GM12878 (cell line): ENCODE results near the gene PNMA5. TPM values are rescaled to one million over a fixed set of nuclear protein-coding genes. Genes with fewer than 3 reads are reported as not detected.
"Not testable (repeated sequence)": the region's sequence is repeated elsewhere in the genome, so short reads cannot be mapped to it uniquely, and the experiment has no call there.

Experiments
- ATAC-seq: fragments of 200-7000 bp; cut with Tn5 transposase; 3 replicates; pipeline ENCODE4 v1.9.1; 2020; ENCODE audit warnings: mild to moderate bottlenecking, moderate library complexity
- BruUV-seq: library from RNA; stranded (reverse); fragments of 400-500 nt; replicated peaks from 2 replicates; lab custom pipeline; 2021; lab: Mats Ljungman, UMichigan
- CTCF ChIA-PET: fragments of 300-600 bp; sonication (Branson Sonifier 250); formaldehyde crosslinking; extraction: SDS; loops from one replicate; lab custom pipeline; 2021; ENCODE audit warnings: inconsistent platforms; lab: Yijun Ruan, JAX
- POLR2A ChIA-PET: fragments of 350-600 bp; formaldehyde crosslinking; extraction: SDS; loops from one replicate; lab custom pipeline; 2021; ENCODE audit warnings: inconsistent platforms; lab: Charles Lee
- RAD21 ChIA-PET: fragments of 300-600 bp; sonication (Branson Sonifier 250); formaldehyde crosslinking; loops from one replicate; lab custom pipeline; 2023; ENCODE audit warnings: antibody characterized with exemption; ENCODE audit not compliant: unreplicated experiment; lab: Charles Lee
- SMC1A ChIA-PET: fragments of 300-600 bp; sonication (Branson Sonifier 250); formaldehyde crosslinking; loops from one replicate; lab custom pipeline; 2023; ENCODE audit not compliant: unreplicated experiment, uncharacterized antibody; lab: Charles Lee
- DNase-seq: peaks from one replicate; pipeline ENCODE4 v3.0.0-alpha.2; 2011; ENCODE audit warnings: low read depth, low spot score
- FAIRE-seq: peaks from 3 replicates; lab custom pipeline; 2011; peaks lifted over from hg19 to GRCh38; lab: Jason Lieb, UNC
- H2AFZ ChIP-seq: 2 replicates; pipeline ENCODE4 v1.6.0; 2011; ENCODE audit warnings: low read depth, low read length, control low read depth; ENCODE audit not compliant: control insufficient read depth
- H3K27ac ChIP-seq: 2 replicates; pipeline ENCODE4 v1.5.1; 2011; ENCODE audit warnings: control low read depth; ENCODE audit not compliant: control insufficient read depth, insufficient read depth
- H3K27me3 ChIP-seq, 2 experiments: replicated peaks in 1 of 2; 2 replicates each; pipeline versions ENCODE4 v1.6.0 to v1.6.1; 2011; ENCODE audit warnings: low read length in 1 of 2; ENCODE audit not compliant: control insufficient read depth in 2 of 2, insufficient read depth in 2 of 2
- H3K36me3 ChIP-seq, 2 experiments: 2 replicates each; pipeline ENCODE4 v1.5.1; 2011; ENCODE audit warnings: low read length in 1 of 2; ENCODE audit not compliant: control insufficient read depth in 2 of 2, insufficient read depth in 2 of 2
- H3K4me1 ChIP-seq: 2 replicates; pipeline ENCODE4 v1.6.1; 2011; ENCODE audit warnings: mild to moderate bottlenecking, low read length, moderate library complexity, mixed read lengths; ENCODE audit not compliant: control insufficient read depth, insufficient read depth
- H3K4me2 ChIP-seq: 2 replicates; pipeline ENCODE4 v1.6.0; 2011; ENCODE audit warnings: control low read depth; ENCODE audit not compliant: control insufficient read depth, insufficient read depth
- H3K4me3 ChIP-seq: fragments of 200-600 bp; sonication (generic); 2 replicates; pipeline ENCODE4 v1.5.1; 2016
- H3K79me2 ChIP-seq: 2 replicates; pipeline ENCODE4 v1.6.0; 2011; ENCODE audit warnings: low read length; ENCODE audit not compliant: control insufficient read depth, insufficient read depth
- H3K9ac ChIP-seq: 2 replicates; pipeline ENCODE4 v1.8.0; 2011; ENCODE audit warnings: low read length, control low read depth, mixed read lengths; ENCODE audit not compliant: control insufficient read depth, insufficient read depth
- H3K9me3 ChIP-seq: replicated peaks from 3 replicates; pipeline ENCODE4 v1.5.1; 2011; ENCODE audit warnings: mild to moderate bottlenecking, low read length; ENCODE audit not compliant: control insufficient read depth, insufficient read depth
- H4K20me1 ChIP-seq: 2 replicates; pipeline ENCODE4 v1.6.0; 2011; ENCODE audit not compliant: control insufficient read depth, insufficient read depth
- E2F8 ChIP-seq: fragments of 450-650 bp; IDR thresholded peaks from 2 replicates; pipeline ENCODE4 v1.6.1; 2018; ENCODE audit warnings: mild to moderate bottlenecking, low read depth, moderate library complexity; ENCODE audit not compliant: partially characterized antibody
- FOXM1 ChIP-seq: IDR thresholded peaks from 2 replicates; pipeline ENCODE4 v1.6.1; 2012; ENCODE audit warnings: low read depth, mild to moderate bottlenecking, inconsistent platforms, low read length, moderate library complexity
- IRF4 ChIP-seq: IDR thresholded peaks from 2 replicates; pipeline ENCODE4 v1.6.1; 2011; ENCODE audit warnings: low read depth, low read length
- IRF5 ChIP-seq: fragments of 450-650 bp; IDR thresholded peaks from 2 replicates; pipeline ENCODE4 v1.6.1; 2017; ENCODE audit warnings: borderline replicate concordance
- LARP7 ChIP-seq: fragments of 450-650 bp; IDR thresholded peaks from 2 replicates; pipeline ENCODE4 v1.6.1; 2017; ENCODE audit warnings: mild to moderate bottlenecking
- MTA3 ChIP-seq: IDR thresholded peaks from 2 replicates; pipeline ENCODE4 v1.6.1; 2012; ENCODE audit warnings: low read length, inconsistent platforms, borderline replicate concordance
- SKIL ChIP-seq: fragments of 450-650 bp; IDR thresholded peaks from 2 replicates; pipeline ENCODE4 v1.6.1; 2017; ENCODE audit warnings: mild to moderate bottlenecking, low read depth, inconsistent platforms; ENCODE audit not compliant: poor library complexity, severe bottlenecking
- SUPT20H ChIP-seq: IDR thresholded peaks from 2 replicates; pipeline ENCODE4 v1.6.1; 2011; ENCODE audit warnings: low read depth, mild to moderate bottlenecking, low read length, moderate library complexity, borderline replicate concordance; ENCODE audit not compliant: control insufficient read depth
- WGBS: methylation state at CpG from one replicate; pipeline ENCODE4 v1.1.6; 2016; ENCODE audit warnings: low lambda C conversion rate; ENCODE audit not compliant: insufficient replicate concordance, insufficient coverage; ENCODE audit errors: missing lambda C conversion rate; 5-methylcytosine and 5-hydroxymethylcytosine counted together
- in situ Hi-C: fragments of 300-500 bp; cut with MboI; formaldehyde crosslinking; loops from 9 replicates; pipeline ENCODE4 v1.14.3; 2018; ENCODE audit warnings: mixed read lengths
- intact Hi-C: fragments of 100-400 bp; cut with micrococcal nuclease; formaldehyde crosslinking; loops from one replicate; pipeline ENCODE4 v1.14.2; 2022; ENCODE audit not compliant: unreplicated experiment
- polyA plus RNA-seq, 11 experiments: library from polyadenylated mRNA; depleted of rRNA in 4 of 11; unstranded in 6 of 11; stranded (reverse) in 5 of 11; fragments of >200 nt; fragmentation: Nextera tagmentation in 4 of 11; fragmentation: Illumina TruSeq in 1 of 11; extraction: Ambion mirVana in 4 of 11; extraction: Trizol in 1 of 11; gene quantifications; 1 replicate in 1 of 11; 2 replicates in 10 of 11; pipeline versions ENCODE4 v1.2.1 to v1.2.3, GENCODE V29; 2011 to 2016; ENCODE audit warnings: inconsistent platforms in 2 of 11, missing spikeins in 2 of 11, low read depth in 1 of 11
- total RNA-seq, 4 experiments: library from RNA; depleted of rRNA in 3 of 4; stranded (reverse); fragments of >200 nt in 3 of 4; fragmentation: Illumina TruSeq in 1 of 4; extraction: Trizol in 1 of 4; gene quantifications; 2 replicates each; pipeline versions ENCODE4 v1.2.1 to v1.2.3, GENCODE V29; 2013 to 2021

PNMA5 gene
- total and polyA plus RNA-seq, 10 of the 15 experiments (the other 5 are each of a cell fraction or from before 2014, with no cell fraction given), result 0.03 TPM; not detected in 9

GRCh38 chrX:153026501-153026900, 32.6 kb upstream of the PNMA5 start:
- RAD21 ChIA-PET, BruUV-seq, H3K9ac ChIP-seq, H3K4me2 ChIP-seq, SMC1A ChIA-PET, H3K27me3 ChIP-seq, H3K36me3 ChIP-seq, DNase-seq, H2AFZ ChIP-seq, CTCF ChIA-PET, intact Hi-C loops, H3K79me2 ChIP-seq, FAIRE-seq, H3K4me1 ChIP-seq, H3K27ac ChIP-seq, POLR2A ChIA-PET, H3K9me3 ChIP-seq, in situ Hi-C loops, H4K20me1 ChIP-seq, H3K4me3 ChIP-seq, ATAC-seq: not testable (repeated sequence)
- WGBS, result 64% methylated on average over 2 of the region's 2 CpGs

- no TSS peak for BruUV-seq
- Histone ChIP-seq H3K36me3 (no peaks in the 10 kb centered on the region), H2AFZ (no peak overlapping the region), H3K4me3 (no peak overlapping the region), H3K79me2 (no peaks in the 10 kb centered on the region), H3K9ac (no peak overlapping the region), H3K4me2 (no peak overlapping the region), H4K20me1 (no peaks in the 10 kb centered on the region), H3K4me1 (no peaks in the 10 kb centered on the region)
- RAD21 ChIA-PET, result no interaction called here
- 6% methylated on average over 3 of the region's 3 CpGs for WGBS
- intact Hi-C loops, result no loop called here
- SMC1A ChIA-PET, result no interaction called here
- POLR2A ChIA-PET, result no interaction called here
- CTCF ChIA-PET, result no interaction called here
- no peak for FAIRE-seq
- TF ChIP-seq IRF5 (no peak), IRF4 (no peak), FOXM1 (no peak), MTA3 (no peak), SKIL (no peak), E2F8 (no peak), SUPT20H (no peak), LARP7 (no peak)
- TF ChIP-seq, all 136 proteins: peak for 0
- in situ Hi-C loops, result no loop called here
- no peaks in the 10 kb centered on the region for H3K9me3 ChIP-seq
- DNase-seq (no peak), ATAC-seq (no peak)
- H3K27me3 ChIP-seq, result no peaks in the 10 kb centered on the region
- no peak overlapping the region for H3K27ac ChIP-seq
These were observed 25.2 kb upstream of the PNMA5 start for GRCh38 chrX:153019166-153019565.
